GM18502 (cell line): ENCODE data around the gene CGB1.
"Not testable (repeated sequence)": the region's sequence is repeated elsewhere in the genome, so short reads cannot be mapped to it uniquely, and the experiment has no call there.

ENCODE experiments used
- ATAC-seq: cut with Tn5 transposase; IDR thresholded peaks from one replicate; pipeline ENCODE4 v1.9.1; 2021; ENCODE audit warnings: mild to moderate bottlenecking; ENCODE audit not compliant: unreplicated experiment, poor library complexity

CGB1 gene

GRCh38 chr19:49036815-49037214, at the start of gene CGB1:
Gene CGB1, minus strand, starts transcription at chr19:49036895. Its CDS starts 184 bp downstream, at chr19:49036711.
- ATAC-seq: not testable (repeated sequence)

GRCh38 chr19:49086296-49086695, 49.6 kb upstream of the CGB1 start:
- ATAC-seq: no peak

- ATAC-seq: no peak
These were observed 49.2 kb upstream of the CGB1 start for GRCh38 chr19:49085868-49086232.

GRCh38 chr19:49085020-49085867, 48.5 kb upstream of the CGB1 start, which contains the start of gene SNRNP70:
Gene SNRNP70, plus strand, starts transcription at chr19:49085451. Its CDS starts 964 bp downstream, at chr19:49086415.
- peak; percentile 89 for ATAC-seq

- ATAC-seq: no peak
These were observed 47.7 kb upstream of the CGB1 start for GRCh38 chr19:49084206-49085019.

GRCh38 chr19:49081273-49081672, 44.6 kb upstream of the CGB1 start:
- ATAC-seq: no peak

GRCh38 chr19:49080392-49080791, 43.7 kb upstream of the CGB1 start:
- no peak for ATAC-seq

GRCh38 chr19:49074869-49075268, 38.2 kb upstream of the CGB1 start:
- ATAC-seq: not testable (repeated sequence)

- ATAC-seq: no peak
These were observed 37.1 kb upstream of the CGB1 start for GRCh38 chr19:49073514-49074378.

GRCh38 chr19:49071860-49072547, 35.3 kb upstream of the CGB1 start:
- ATAC-seq: no peak

- no peak for ATAC-seq
These were observed 33.7 kb upstream of the CGB1 start for GRCh38 chr19:49070416-49070815.

GRCh38 chr19:49069026-49069425, 32.3 kb upstream of the CGB1 start:
- ATAC-seq: no peak

GRCh38 chr19:49067554-49067953, 30.9 kb upstream of the CGB1 start:
- no peak for ATAC-seq

GRCh38 chr19:49065905-49066512, 29.3 kb upstream of the CGB1 start:
- no peak for ATAC-seq

GRCh38 chr19:49064768-49065611, 28.3 kb upstream of the CGB1 start, which contains the start of gene NTF4:
Gene NTF4, minus strand, starts transcription at chr19:49064818. Its CDS starts 2,821 bp downstream, at chr19:49061997.
- ATAC-seq: no peak

- ATAC-seq: no peak
These were observed 27.4 kb upstream of the CGB1 start for GRCh38 chr19:49064029-49064629.

- no peak for ATAC-seq
These were observed 24.8 kb upstream of the CGB1 start for GRCh38 chr19:49061445-49061844.

- no peak for ATAC-seq
These were observed 24.3 kb upstream of the CGB1 start for GRCh38 chr19:49061000-49061399.
